ENCODE results near the gene REL.

Gene REL

GRCh38 chr2:60938301-60938700 is 56.9 kb downstream of the REL start:
- Histone ChIP-seq H3K4me3 (ENCODE audit: insufficient read depth, low read depth, low read length) (no peak overlapping the region), H3K9me3 (ENCODE audit: control insufficient read depth, low read length) (no peaks in the 10 kb centered on the region), H3K27ac (ENCODE audit: insufficient read depth, low read depth, low read length, poor library complexity, severe bottlenecking) (no peak overlapping the region), H3K4me1 (ENCODE audit: control insufficient read depth, insufficient read depth, low read length) (no peaks in the 10 kb centered on the region), H3K27me3 (ENCODE audit: control insufficient read depth, insufficient read depth, low read length, poor library complexity, severe bottlenecking) (no peaks in the 10 kb centered on the region), H3K36me3 (ENCODE audit: control insufficient read depth, insufficient read depth, low read length) (no peaks in the 10 kb centered on the region)
- 94 to 97% methylated on average over 7 of the region's 7 CpGs for WGBS, 2 experiments

- H3K27me3 ChIP-seq (ENCODE audit: control insufficient read depth, insufficient read depth, low read length, poor library complexity, severe bottlenecking): no peaks in the 10 kb centered on the region
- H3K9me3 ChIP-seq (ENCODE audit: control insufficient read depth, low read length): no peaks in the 10 kb centered on the region
- no peaks in the 10 kb centered on the region for H3K36me3 ChIP-seq (ENCODE audit: control insufficient read depth, insufficient read depth, low read length)
- no peak overlapping the region for H3K4me3 ChIP-seq (ENCODE audit: insufficient read depth, low read depth, low read length)
- 95 to 96% methylated on average over 2 of the region's 2 CpGs for WGBS, 2 experiments
- no peaks in the 10 kb centered on the region for H3K4me1 ChIP-seq (ENCODE audit: control insufficient read depth, insufficient read depth, low read length)
- H3K27ac ChIP-seq (ENCODE audit: insufficient read depth, low read depth, low read length, poor library complexity, severe bottlenecking): no peak overlapping the region
Measured at GRCh38 chr2:60939622-60940021, 58.2 kb downstream of the REL start.

GRCh38 chr2:60945341-60945740 is 64.0 kb downstream of the REL start:
- no peaks in the 10 kb centered on the region for H3K36me3 ChIP-seq (ENCODE audit: control insufficient read depth, insufficient read depth, low read length)
- no peaks in the 10 kb centered on the region for H3K4me1 ChIP-seq (ENCODE audit: control insufficient read depth, insufficient read depth, low read length)
- H3K27me3 ChIP-seq (ENCODE audit: control insufficient read depth, insufficient read depth, low read length, poor library complexity, severe bottlenecking): no peaks in the 10 kb centered on the region
- 74% methylated on average over 2 of the region's 2 CpGs; no CpG with 5 or more reads in 1 of the 2 experiments for WGBS, 2 experiments
- H3K27ac ChIP-seq (ENCODE audit: insufficient read depth, low read depth, low read length, poor library complexity, severe bottlenecking): no peak overlapping the region
- no peak overlapping the region for H3K4me3 ChIP-seq (ENCODE audit: insufficient read depth, low read depth, low read length)
- H3K9me3 ChIP-seq (ENCODE audit: control insufficient read depth, low read length): no peaks in the 10 kb centered on the region

GRCh38 chr2:60947056-60947455 is 65.7 kb downstream of the REL start:
- Histone ChIP-seq H3K4me3 (ENCODE audit: insufficient read depth, low read depth, low read length) (no peak overlapping the region), H3K9me3 (ENCODE audit: control insufficient read depth, low read length) (no peaks in the 10 kb centered on the region), H3K4me1 (ENCODE audit: control insufficient read depth, insufficient read depth, low read length) (no peaks in the 10 kb centered on the region), H3K36me3 (ENCODE audit: control insufficient read depth, insufficient read depth, low read length) (no peaks in the 10 kb centered on the region), H3K27me3 (ENCODE audit: control insufficient read depth, insufficient read depth, low read length, poor library complexity, severe bottlenecking) (no peaks in the 10 kb centered on the region), H3K27ac (ENCODE audit: insufficient read depth, low read depth, low read length, poor library complexity, severe bottlenecking) (no peak overlapping the region)
- WGBS, 2 experiments: 95 to 96% methylated on average over 4 of the region's 4 CpGs

- Histone ChIP-seq H3K27ac (ENCODE audit: insufficient read depth, low read depth, low read length, poor library complexity, severe bottlenecking) (no peak overlapping the region), H3K4me3 (ENCODE audit: insufficient read depth, low read depth, low read length) (no peak overlapping the region), H3K9me3 (ENCODE audit: control insufficient read depth, low read length) (no peaks in the 10 kb centered on the region), H3K36me3 (ENCODE audit: control insufficient read depth, insufficient read depth, low read length) (no peaks in the 10 kb centered on the region), H3K4me1 (ENCODE audit: control insufficient read depth, insufficient read depth, low read length) (no peaks in the 10 kb centered on the region), H3K27me3 (ENCODE audit: control insufficient read depth, insufficient read depth, low read length, poor library complexity, severe bottlenecking) (no peaks in the 10 kb centered on the region)
- 89 to 93% methylated on average over 8 of the region's 8 CpGs for WGBS, 2 experiments
Measured at GRCh38 chr2:60948161-60948560, 66.8 kb downstream of the REL start.

GRCh38 chr2:60948926-60949579 is 67.7 kb downstream of the REL start:
- no peaks in the 10 kb centered on the region for H3K36me3 ChIP-seq (ENCODE audit: control insufficient read depth, insufficient read depth, low read length)
- no peaks in the 10 kb centered on the region for H3K27me3 ChIP-seq (ENCODE audit: control insufficient read depth, insufficient read depth, low read length, poor library complexity, severe bottlenecking)
- H3K4me3 ChIP-seq (ENCODE audit: insufficient read depth, low read depth, low read length): no peak overlapping the region
- H3K4me1 ChIP-seq (ENCODE audit: control insufficient read depth, insufficient read depth, low read length): no peaks in the 10 kb centered on the region
- WGBS, 2 experiments: 90 to 96% methylated on average over 4 to 6 of the region's 6 CpGs
- no peaks in the 10 kb centered on the region for H3K9me3 ChIP-seq (ENCODE audit: control insufficient read depth, low read length)
- no peak overlapping the region for H3K27ac ChIP-seq (ENCODE audit: insufficient read depth, low read depth, low read length, poor library complexity, severe bottlenecking)

- H3K36me3 ChIP-seq (ENCODE audit: control insufficient read depth, insufficient read depth, low read length): no peaks in the 10 kb centered on the region
- no peaks in the 10 kb centered on the region for H3K9me3 ChIP-seq (ENCODE audit: control insufficient read depth, low read length)
- H3K4me3 ChIP-seq (ENCODE audit: insufficient read depth, low read depth, low read length): no peak overlapping the region
- H3K4me1 ChIP-seq (ENCODE audit: control insufficient read depth, insufficient read depth, low read length): no peaks in the 10 kb centered on the region
- 84 to 87% methylated on average over 2 of the region's 2 CpGs for WGBS, 2 experiments
- H3K27ac ChIP-seq (ENCODE audit: insufficient read depth, low read depth, low read length, poor library complexity, severe bottlenecking): no peak overlapping the region
- no peaks in the 10 kb centered on the region for H3K27me3 ChIP-seq (ENCODE audit: control insufficient read depth, insufficient read depth, low read length, poor library complexity, severe bottlenecking)
Measured at GRCh38 chr2:60954139-60954538, 72.8 kb downstream of the REL start.

GRCh38 chr2:60957224-60957623 is 75.8 kb downstream of the REL start:
- Histone ChIP-seq H3K4me3 (ENCODE audit: insufficient read depth, low read depth, low read length) (no peak overlapping the region), H3K27me3 (ENCODE audit: control insufficient read depth, insufficient read depth, low read length, poor library complexity, severe bottlenecking) (no peaks in the 10 kb centered on the region), H3K4me1 (ENCODE audit: control insufficient read depth, insufficient read depth, low read length) (no peaks in the 10 kb centered on the region), H3K27ac (ENCODE audit: insufficient read depth, low read depth, low read length, poor library complexity, severe bottlenecking) (no peak overlapping the region), H3K36me3 (ENCODE audit: control insufficient read depth, insufficient read depth, low read length) (no peaks in the 10 kb centered on the region), H3K9me3 (ENCODE audit: control insufficient read depth, low read length) (no peaks in the 10 kb centered on the region)
- WGBS, 2 experiments: 87 to 89% methylated on average over 8 of the region's 8 CpGs

GRCh38 chr2:60957643-60958042 is 76.3 kb downstream of the REL start:
- H3K9me3 ChIP-seq (ENCODE audit: control insufficient read depth, low read length): no peaks in the 10 kb centered on the region
- H3K4me3 ChIP-seq (ENCODE audit: insufficient read depth, low read depth, low read length): no peak overlapping the region
- WGBS, 2 experiments: 89 to 90% methylated on average over 5 of the region's 5 CpGs
- no peaks in the 10 kb centered on the region for H3K36me3 ChIP-seq (ENCODE audit: control insufficient read depth, insufficient read depth, low read length)
- H3K27ac ChIP-seq (ENCODE audit: insufficient read depth, low read depth, low read length, poor library complexity, severe bottlenecking): no peak overlapping the region
- no peaks in the 10 kb centered on the region for H3K4me1 ChIP-seq (ENCODE audit: control insufficient read depth, insufficient read depth, low read length)
- H3K27me3 ChIP-seq (ENCODE audit: control insufficient read depth, insufficient read depth, low read length, poor library complexity, severe bottlenecking): no peaks in the 10 kb centered on the region

- no peak overlapping the region for H3K4me3 ChIP-seq (ENCODE audit: insufficient read depth, low read depth, low read length)
- no peak overlapping the region for H3K27ac ChIP-seq (ENCODE audit: insufficient read depth, low read depth, low read length, poor library complexity, severe bottlenecking)
- no peaks in the 10 kb centered on the region for H3K9me3 ChIP-seq (ENCODE audit: control insufficient read depth, low read length)
- no peaks in the 10 kb centered on the region for H3K36me3 ChIP-seq (ENCODE audit: control insufficient read depth, insufficient read depth, low read length)
- H3K4me1 ChIP-seq (ENCODE audit: control insufficient read depth, insufficient read depth, low read length): no peaks in the 10 kb centered on the region
- 89 to 95% methylated on average over 3 of the region's 3 CpGs for WGBS, 2 experiments
- H3K27me3 ChIP-seq (ENCODE audit: control insufficient read depth, insufficient read depth, low read length, poor library complexity, severe bottlenecking): no peaks in the 10 kb centered on the region
Measured at GRCh38 chr2:60958361-60958760, 77.0 kb downstream of the REL start.

GRCh38 chr2:60958800-60959199 is 77.4 kb downstream of the REL start:
- Histone ChIP-seq H3K27ac (ENCODE audit: insufficient read depth, low read depth, low read length, poor library complexity, severe bottlenecking) (no peak overlapping the region), H3K9me3 (ENCODE audit: control insufficient read depth, low read length) (no peaks in the 10 kb centered on the region), H3K4me1 (ENCODE audit: control insufficient read depth, insufficient read depth, low read length) (no peaks in the 10 kb centered on the region), H3K4me3 (ENCODE audit: insufficient read depth, low read depth, low read length) (no peak overlapping the region), H3K36me3 (ENCODE audit: control insufficient read depth, insufficient read depth, low read length) (no peaks in the 10 kb centered on the region), H3K27me3 (ENCODE audit: control insufficient read depth, insufficient read depth, low read length, poor library complexity, severe bottlenecking) (no peaks in the 10 kb centered on the region)
- 88 to 94% methylated on average over 3 of the region's 3 CpGs for WGBS, 2 experiments
